ENCODE data around the gene SNX7. TPM values are rescaled to one million over a fixed set of nuclear protein-coding genes. Genes with fewer than 3 reads are reported as not detected.

The SNX7 gene
- total and polyA plus RNA-seq, 2 donors from 2014 or later, result 28.4 to 34.6 TPM

DNA sequence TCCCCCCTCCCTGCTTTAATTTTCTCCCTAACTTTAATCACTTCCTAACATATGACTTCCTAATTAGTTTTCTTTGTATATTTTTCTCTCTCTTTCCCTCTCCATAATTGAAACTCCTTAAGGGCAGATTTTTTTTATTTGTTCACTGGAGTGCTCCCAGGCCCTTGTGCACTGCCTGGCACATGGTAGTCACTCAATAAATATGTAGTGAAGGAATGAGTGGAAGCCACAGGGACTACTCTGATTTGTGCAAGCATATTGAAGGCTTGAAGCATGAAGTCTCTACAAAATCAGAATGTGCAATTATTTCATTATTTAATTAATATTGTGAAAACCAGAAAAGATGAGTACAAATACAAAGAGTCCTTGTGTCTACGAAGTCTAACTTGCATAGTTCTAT is 41.5 kb downstream of the SNX7 start:
- Histone ChIP-seq H3K4me1 (ENCODE audit: control insufficient read depth in 2 of 3, insufficient read depth in 2 of 3, low read depth in 1 of 3, low read length in 3 of 3) (no peaks in the 10 kb centered on the region), H3K36me3 (ENCODE audit: control insufficient read depth in 2 of 3, insufficient read depth in 3 of 3, low read length in 3 of 3) (peaks cover 0 to 2% (median 0%) of the 10 kb centered on the region in 3 donors), H3K27me3 (ENCODE audit: control insufficient read depth, insufficient read depth, low read length) (no peaks in the 10 kb centered on the region), H3K4me3 (ENCODE audit: low read length in 3 of 3) (no peak overlapping the region), H3K9me3 (ENCODE audit: control insufficient read depth in 2 of 3, insufficient read depth in 1 of 3, low read length in 3 of 3) (no peaks in the 10 kb centered on the region), H3K27ac (ENCODE audit: low read depth in 2 of 2, low read length in 2 of 2) (no peak overlapping the region), H3K9ac (ENCODE audit: low read length in 3 of 3) (no peak overlapping the region)
- intact Hi-C loops (cut with DNase I), result no loop called here
- FAIRE-seq (no peak), DNase-seq (no peak)
- TF ChIP-seq, protein P1, sequence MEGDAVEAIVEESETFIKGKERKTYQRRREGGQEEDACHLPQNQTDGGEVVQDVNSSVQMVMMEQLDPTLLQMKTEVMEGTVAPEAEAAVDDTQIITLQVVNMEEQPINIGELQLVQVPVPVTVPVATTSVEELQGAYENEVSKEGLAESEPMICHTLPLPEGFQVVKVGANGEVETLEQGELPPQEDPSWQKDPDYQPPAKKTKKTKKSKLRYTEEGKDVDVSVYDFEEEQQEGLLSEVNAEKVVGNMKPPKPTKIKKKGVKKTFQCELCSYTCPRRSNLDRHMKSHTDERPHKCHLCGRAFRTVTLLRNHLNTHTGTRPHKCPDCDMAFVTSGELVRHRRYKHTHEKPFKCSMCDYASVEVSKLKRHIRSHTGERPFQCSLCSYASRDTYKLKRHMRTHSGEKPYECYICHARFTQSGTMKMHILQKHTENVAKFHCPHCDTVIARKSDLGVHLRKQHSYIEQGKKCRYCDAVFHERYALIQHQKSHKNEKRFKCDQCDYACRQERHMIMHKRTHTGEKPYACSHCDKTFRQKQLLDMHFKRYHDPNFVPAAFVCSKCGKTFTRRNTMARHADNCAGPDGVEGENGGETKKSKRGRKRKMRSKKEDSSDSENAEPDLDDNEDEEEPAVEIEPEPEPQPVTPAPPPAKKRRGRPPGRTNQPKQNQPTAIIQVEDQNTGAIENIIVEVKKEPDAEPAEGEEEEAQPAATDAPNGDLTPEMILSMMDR (IDR thresholded peaks at IDR 0.05; ENCODE audit: borderline replicate concordance, extremely low read depth, insufficient read depth), result no peak

DNA sequence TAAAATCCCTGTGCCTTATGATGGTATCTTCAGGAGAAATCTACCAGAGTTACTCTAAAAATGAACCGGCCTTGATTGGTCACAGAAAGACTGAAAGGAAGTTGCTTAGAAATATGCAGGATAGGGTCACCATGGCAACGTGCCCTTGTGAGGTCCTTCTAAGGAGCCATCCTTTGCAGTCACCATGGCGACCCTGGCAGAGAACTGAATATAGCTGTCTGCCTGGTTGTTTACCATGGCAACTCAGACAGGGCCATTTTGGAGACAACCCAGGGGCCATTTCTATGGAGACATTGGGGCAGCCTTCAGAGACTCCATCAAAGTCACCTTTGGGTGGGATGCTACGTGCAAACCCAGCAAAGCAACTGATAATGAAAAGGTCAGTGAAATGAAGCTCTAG is 43.0 kb downstream of the SNX7 start:
- FAIRE-seq, result no peak
- Histone ChIP-seq H3K4me3 (ENCODE audit: low read length in 3 of 3) (no peak overlapping the region), H3K27me3 (ENCODE audit: control insufficient read depth, insufficient read depth, low read length) (no peaks in the 10 kb centered on the region), H3K9ac (ENCODE audit: low read length in 3 of 3) (no peak overlapping the region), H3K9me3 (ENCODE audit: control insufficient read depth in 2 of 3, insufficient read depth in 1 of 3, low read length in 3 of 3) (no peaks in the 10 kb centered on the region), H3K36me3 (ENCODE audit: control insufficient read depth in 2 of 3, insufficient read depth in 3 of 3, low read length in 3 of 3) (no peaks in the 10 kb centered on the region), H3K27ac (ENCODE audit: low read depth in 2 of 2, low read length in 2 of 2) (no peak overlapping the region), H3K4me1 (ENCODE audit: control insufficient read depth in 2 of 3, insufficient read depth in 2 of 3, low read depth in 1 of 3, low read length in 3 of 3) (no peaks in the 10 kb centered on the region)
- DNase-seq, result peak in 1 of 5 donors; percentile 25
- TF ChIP-seq, protein P1 (IDR thresholded peaks at IDR 0.05; ENCODE audit: borderline replicate concordance, extremely low read depth, insufficient read depth), result no peak
- intact Hi-C loops (cut with DNase I), result no loop called here

DNA sequence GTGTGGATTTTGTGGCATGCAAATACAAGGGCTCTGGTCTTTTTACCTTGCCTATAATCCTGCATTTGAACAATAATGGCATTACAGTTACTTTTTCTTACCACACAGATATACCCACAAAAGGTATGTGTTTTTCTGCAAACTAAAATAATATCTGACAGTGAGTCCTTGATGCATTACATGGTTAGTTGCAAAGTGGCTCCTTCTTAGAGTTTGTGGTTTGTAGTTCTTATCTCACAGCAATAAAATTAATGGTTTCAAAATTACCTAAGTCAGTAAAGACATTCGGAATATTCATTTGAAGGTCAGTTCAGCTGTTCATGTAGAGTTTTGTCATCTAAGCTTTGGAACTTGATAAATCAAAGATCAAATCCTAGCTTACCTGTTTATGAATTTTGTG is 43.5 kb downstream of the SNX7 start:
- Histone ChIP-seq H3K9ac (ENCODE audit: low read length in 3 of 3) (no peak overlapping the region), H3K4me1 (ENCODE audit: control insufficient read depth in 2 of 3, insufficient read depth in 2 of 3, low read depth in 1 of 3, low read length in 3 of 3) (no peaks in the 10 kb centered on the region), H3K27ac (ENCODE audit: low read depth in 2 of 2, low read length in 2 of 2) (no peak overlapping the region), H3K4me3 (ENCODE audit: low read length in 3 of 3) (no peak overlapping the region), H3K9me3 (ENCODE audit: control insufficient read depth in 2 of 3, insufficient read depth in 1 of 3, low read length in 3 of 3) (no peaks in the 10 kb centered on the region), H3K36me3 (ENCODE audit: control insufficient read depth in 2 of 3, insufficient read depth in 3 of 3, low read length in 3 of 3) (no peaks in the 10 kb centered on the region), H3K27me3 (ENCODE audit: control insufficient read depth, insufficient read depth, low read length) (no peaks in the 10 kb centered on the region)
- TF ChIP-seq, protein P1 (IDR thresholded peaks at IDR 0.05; ENCODE audit: borderline replicate concordance, extremely low read depth, insufficient read depth), result no peak
- intact Hi-C loops (cut with DNase I), result no loop called here
- no peak for DNase-seq
- FAIRE-seq, result no peak

DNA sequence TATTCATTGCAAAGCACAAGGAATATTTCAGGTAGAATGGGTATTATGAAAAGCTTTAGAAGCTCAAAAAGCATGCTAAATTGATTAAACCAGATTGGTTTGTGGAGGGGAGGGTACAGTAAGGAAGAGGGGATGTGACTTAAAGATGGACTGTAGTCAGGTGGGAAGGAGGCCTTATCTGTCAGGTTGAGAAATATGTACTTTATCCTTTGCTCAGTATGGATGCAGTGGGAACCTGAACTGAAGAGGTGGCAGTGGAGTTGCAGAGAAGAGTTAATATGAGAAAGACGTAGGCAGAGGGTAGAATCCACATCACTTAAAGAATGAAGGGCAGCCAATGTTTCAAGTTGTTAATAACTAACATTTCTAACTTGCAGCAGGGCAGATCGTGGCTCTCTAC is 44.1 kb downstream of the SNX7 start:
- Histone ChIP-seq H3K4me3 (ENCODE audit: low read length in 3 of 3) (no peak overlapping the region), H3K27ac (ENCODE audit: low read depth in 2 of 2, low read length in 2 of 2) (no peak overlapping the region), H3K27me3 (ENCODE audit: control insufficient read depth, insufficient read depth, low read length) (no peaks in the 10 kb centered on the region), H3K36me3 (ENCODE audit: control insufficient read depth in 2 of 3, insufficient read depth in 3 of 3, low read length in 3 of 3) (no peaks in the 10 kb centered on the region), H3K9me3 (ENCODE audit: control insufficient read depth in 2 of 3, insufficient read depth in 1 of 3, low read length in 3 of 3) (no peaks in the 10 kb centered on the region), H3K9ac (ENCODE audit: low read length in 3 of 3) (no peak overlapping the region), H3K4me1 (ENCODE audit: control insufficient read depth in 2 of 3, insufficient read depth in 2 of 3, low read depth in 1 of 3, low read length in 3 of 3) (no peaks in the 10 kb centered on the region)
- TF ChIP-seq, protein P1 (IDR thresholded peaks at IDR 0.05; ENCODE audit: borderline replicate concordance, extremely low read depth, insufficient read depth), result no peak
- DNase-seq (no peak), FAIRE-seq (no peak)
- intact Hi-C loops (cut with DNase I), result no loop called here
